Posterior cingulate gyrus (tissue), 11 donors: ENCODE measurements around the gene BRINP1.

Source experiments
- DNase-seq, 10 donors: peaks; one replicate each; pipeline versions ENCODE4 v3.0.0 to v3.0.0-alpha.2; 2020 to 2021; ENCODE audit warnings: mixed read lengths in 3 of 10
- intact Hi-C: fragments of 100-400 bp; cut with DNase I; formaldehyde crosslinking; loops from one replicate; pipeline ENCODE4 v1.15.1; 2023

BRINP1 gene

GRCh38 chr9:119284118-119284517, 85.1 kb downstream of the BRINP1 start:
- peak in 8 of 10 donors; percentile 22 to 91 (median 60) for DNase-seq
- intact Hi-C loops = loop anchor here (10.0 kb wide), 1 partner anchor 1499 kb away; no protein-coding TSS in a partner anchor

DNA sequence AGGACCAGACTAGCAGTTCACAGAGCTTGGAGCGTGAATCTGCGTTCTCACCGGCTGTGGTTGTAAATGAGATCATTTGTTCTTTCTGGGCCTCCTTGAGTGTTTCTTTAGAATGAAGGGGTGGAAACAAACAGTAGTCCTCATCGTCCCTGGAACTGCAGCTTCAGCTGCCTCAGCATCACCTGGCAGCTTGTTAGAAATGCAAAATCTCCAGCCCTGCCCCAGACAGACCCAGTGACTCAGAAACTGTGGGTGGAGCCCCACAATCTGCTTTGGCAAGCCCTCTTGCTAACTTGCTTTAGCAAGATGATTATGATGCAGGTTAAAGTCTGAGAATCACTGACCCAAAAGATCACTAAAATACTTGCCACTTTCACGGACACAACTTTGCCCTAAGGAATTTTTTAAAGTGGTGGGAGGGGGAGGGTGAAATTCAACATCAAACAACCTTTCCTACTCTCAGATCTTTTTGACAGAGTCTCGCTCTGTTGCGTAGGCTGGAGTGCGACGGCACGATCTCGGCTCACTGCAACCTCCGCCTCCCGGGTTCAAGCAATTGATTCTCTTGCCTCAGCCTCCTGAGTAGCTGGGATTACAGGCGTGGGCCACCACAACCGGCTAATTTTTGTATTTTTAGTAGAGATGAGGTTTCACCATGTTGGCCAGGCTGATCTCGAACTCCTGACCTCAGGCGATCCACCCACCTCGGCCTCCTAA, 86.0 kb downstream of the BRINP1 start:
- intact Hi-C loops = loop anchor here (10.0 kb wide), 1 partner anchor 1498 kb away; no protein-coding TSS in a partner anchor
- DNase-seq = peak in 8 of 10 donors; percentile 33 to 94 (median 65)

- intact Hi-C loops = loop anchor here (10.0 kb wide), 1 partner anchor 1498 kb away; no protein-coding TSS in a partner anchor
- DNase-seq = no peak
These were observed 86.7 kb downstream of the BRINP1 start for GRCh38 chr9:119282476-119283077.

- intact Hi-C loops = loop anchor here (10.0 kb wide), 1 partner anchor 1496 kb away; no protein-coding TSS in a partner anchor
- no peak for DNase-seq
These were observed 88.3 kb downstream of the BRINP1 start for GRCh38 chr9:119280740-119281485.

- no peak for DNase-seq
- intact Hi-C loops = no loop called here
These were observed 91.1 kb downstream of the BRINP1 start for GRCh38 chr9:119278171-119278570.

- no peak for DNase-seq
- intact Hi-C loops = no loop called here
These were observed 95.1 kb downstream of the BRINP1 start for GRCh38 chr9:119273984-119274665.

GRCh38 chr9:119273325-119273904, 95.8 kb downstream of the BRINP1 start:
- peak in 2 of 10 donors; percentile 10 to 71 for DNase-seq
- intact Hi-C loops = no loop called here

GRCh38 chr9:119272500-119273211, 96.6 kb downstream of the BRINP1 start:
- intact Hi-C loops = no loop called here
- DNase-seq = no peak

GRCh38 chr9:119268985-119269384, 100.2 kb downstream of the BRINP1 start:
- no peak for DNase-seq
- intact Hi-C loops = no loop called here

GRCh38 chr9:119264165-119264564, 105.1 kb downstream of the BRINP1 start:
- no peak for DNase-seq
- intact Hi-C loops = no loop called here

- DNase-seq = no peak
- intact Hi-C loops = no loop called here
These were observed 111.6 kb downstream of the BRINP1 start for GRCh38 chr9:119257592-119257991.

GRCh38 chr9:119255116-119255515, 114.1 kb downstream of the BRINP1 start:
- intact Hi-C loops = no loop called here
- no peak for DNase-seq

DNA sequence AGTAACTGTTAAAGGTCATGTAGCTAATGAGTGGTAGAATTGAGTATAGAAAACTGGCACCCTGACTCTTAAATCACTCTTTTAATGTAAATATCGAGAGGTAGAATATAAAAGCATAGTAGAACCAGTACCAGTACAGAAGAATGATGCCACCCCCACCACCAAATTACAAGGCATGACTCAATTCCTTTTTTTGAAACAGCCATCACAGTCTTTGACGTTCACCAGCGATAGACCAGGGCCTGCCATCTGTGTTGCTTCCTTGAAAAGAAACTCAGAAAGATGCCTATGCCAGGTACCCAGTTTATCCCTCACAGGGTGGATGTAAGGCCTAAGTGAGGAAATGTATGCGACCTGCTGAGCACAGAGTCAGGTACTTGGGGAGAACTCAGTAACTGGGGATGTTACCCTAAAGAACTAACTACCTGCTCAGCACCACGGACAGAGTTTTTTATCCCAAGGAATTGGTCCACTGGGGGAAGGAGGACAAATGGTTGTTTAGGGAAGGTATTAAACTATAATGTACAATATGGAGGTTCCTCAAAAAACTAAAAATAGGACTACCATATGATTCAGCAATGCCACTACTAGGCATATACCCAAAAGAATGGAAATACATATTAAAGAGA, 116.5 kb downstream of the BRINP1 start:
- intact Hi-C loops = no loop called here
- no peak for DNase-seq

GRCh38 chr9:119251936-119252335, 117.3 kb downstream of the BRINP1 start:
- DNase-seq = no peak
- intact Hi-C loops = no loop called here

DNA sequence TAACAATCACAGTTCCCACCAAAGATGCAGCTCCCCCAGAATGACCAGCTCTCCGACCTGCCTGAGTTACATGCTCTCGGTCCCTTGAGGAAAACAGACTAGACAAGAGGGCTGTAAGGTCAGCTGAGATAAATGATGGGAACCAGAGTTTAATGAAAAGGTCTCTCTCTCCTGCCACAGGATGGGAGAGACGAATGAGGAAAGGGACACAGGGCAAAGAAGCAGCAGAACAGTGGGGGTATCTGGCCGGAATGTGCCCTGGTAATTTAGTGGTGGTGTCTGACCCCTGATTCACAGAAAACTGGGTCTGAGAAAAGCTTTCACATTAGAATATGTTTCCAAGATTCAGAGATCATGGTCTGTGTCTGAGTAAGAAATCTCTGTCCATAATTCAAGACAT, 118.5 kb downstream of the BRINP1 start:
- no peak for DNase-seq
- intact Hi-C loops = no loop called here

- no peak for DNase-seq
- intact Hi-C loops = no loop called here
These were observed 128.7 kb downstream of the BRINP1 start for GRCh38 chr9:119240546-119240945.

GRCh38 chr9:119234636-119235035, 134.6 kb downstream of the BRINP1 start:
- intact Hi-C loops = no loop called here
- no peak for DNase-seq

DNA sequence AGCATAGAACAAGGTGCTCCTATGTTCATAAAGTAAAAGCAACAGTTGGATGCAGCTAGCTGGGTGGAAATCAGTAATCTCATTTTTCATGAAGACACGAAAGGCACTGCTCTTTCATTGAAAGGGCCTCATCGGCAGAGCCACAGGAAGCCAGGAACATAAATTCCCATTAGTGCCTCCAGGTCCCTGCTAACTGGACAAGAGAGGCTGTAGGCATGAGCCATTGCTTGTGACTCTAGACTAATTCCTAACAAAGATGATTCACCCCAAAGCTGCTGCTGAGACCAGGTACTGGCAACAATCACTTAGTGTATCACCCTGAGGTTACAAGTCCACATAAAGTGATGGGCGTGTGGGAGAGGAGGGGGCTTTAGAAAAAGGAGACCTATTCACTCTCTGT, 141.8 kb downstream of the BRINP1 start:
- intact Hi-C loops = no loop called here

DNA sequence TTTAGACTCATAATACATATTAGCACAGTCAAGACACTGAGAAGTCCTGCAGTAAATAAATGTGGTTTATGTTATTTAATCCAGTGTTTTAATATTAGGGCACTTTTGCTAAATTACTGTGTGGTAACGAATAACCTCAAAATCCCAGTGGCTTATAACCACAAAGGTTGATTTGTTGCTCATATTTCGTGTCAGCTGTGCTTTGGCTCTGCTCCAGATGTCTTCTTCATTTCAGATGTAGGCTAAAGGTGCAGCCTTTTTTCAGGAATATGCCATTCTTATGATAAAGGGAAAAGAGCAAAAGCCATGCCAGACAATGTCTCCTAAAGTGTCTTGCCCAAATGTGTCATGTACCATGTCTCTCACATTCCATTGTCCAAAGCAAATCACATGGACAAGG, 144.8 kb downstream of the BRINP1 start:
- intact Hi-C loops = no loop called here
- no peak for DNase-seq

More for the DNA sequence above, 141.8 kb downstream of the BRINP1 start:
- DNase-seq = no peak
